GM06990 (cell line): Measurements from ENCODE around the gene EMILIN3.

ENCODE experiments used
- DNase-seq: peaks from one replicate; pipeline ENCODE4 v3.0.0-alpha.2; 2011; ENCODE audit not compliant: insufficient read length; ENCODE audit errors: extremely low read depth
- H3K27me3 ChIP-seq: replicated peaks from 2 replicates; pipeline ENCODE4 v1.6.0; 2011; ENCODE audit warnings: low read length; ENCODE audit not compliant: control insufficient read depth, insufficient read depth
- H3K36me3 ChIP-seq: 2 replicates; pipeline ENCODE4 v1.5.1; 2011; ENCODE audit warnings: low read length; ENCODE audit not compliant: control insufficient read depth, insufficient read depth
- H3K4me3 ChIP-seq: replicated peaks from 2 replicates; pipeline ENCODE4 v1.5.1; 2011; ENCODE audit warnings: low read depth, mild to moderate bottlenecking, control low read depth, low read length
- CTCF ChIP-seq: IDR thresholded peaks from 2 replicates; pipeline ENCODE4 v1.5.1; 2011; ENCODE audit warnings: low read length, control low read depth, mild to moderate bottlenecking, inconsistent platforms; ENCODE audit not compliant: insufficient read depth, poor library complexity, severe bottlenecking

The EMILIN3 gene

GRCh38 chr20:41373251-41373783, 6.7 kb upstream of the EMILIN3 start:
- H3K27me3 ChIP-seq, result no peaks in the 10 kb centered on the region; the same call in none of the 2 replicates
- no peak overlapping the region for H3K4me3 ChIP-seq
- DNase-seq, result no peak
- no peak for TF ChIP-seq CTCF
- H3K36me3 ChIP-seq, result no peaks in the 10 kb centered on the region

GRCh38 chr20:41371371-41371770, 4.8 kb upstream of the EMILIN3 start:
- TF ChIP-seq CTCF, result no peak
- Histone ChIP-seq H3K4me3 (no peak overlapping the region), H3K27me3 (no peaks in the 10 kb centered on the region; the same call in none of the 2 replicates), H3K36me3 (no peaks in the 10 kb centered on the region)
- DNase-seq, result no peak

- DNase-seq, result no peak
Observed at GRCh38 chr20:41370176-41370575, 3.6 kb upstream of the EMILIN3 start.

GRCh38 chr20:41369673-41370072, 3.1 kb upstream of the EMILIN3 start:
- Histone ChIP-seq H3K36me3 (no peaks in the 10 kb centered on the region), H3K4me3 (no peak overlapping the region), H3K27me3 (no peaks in the 10 kb centered on the region; the same call in none of the 2 replicates)
- no peak for DNase-seq
- no peak for TF ChIP-seq CTCF

More at GRCh38 chr20:41370176-41370575, 3.6 kb upstream of the EMILIN3 start:
- Histone ChIP-seq H3K36me3 (no peaks in the 10 kb centered on the region), H3K4me3 (no peak overlapping the region), H3K27me3 (no peaks in the 10 kb centered on the region; the same call in none of the 2 replicates)
- no peak for TF ChIP-seq CTCF

GRCh38 chr20:41367956-41368355, 1.3 kb upstream of the EMILIN3 start:
- no peak overlapping the region for H3K4me3 ChIP-seq
- no peak for TF ChIP-seq CTCF
- no peak for DNase-seq
- H3K36me3 ChIP-seq, result no peaks in the 10 kb centered on the region
- no peaks in the 10 kb centered on the region; the same call in none of the 2 replicates for H3K27me3 ChIP-seq

- DNase-seq, result no peak
- TF ChIP-seq CTCF, result no peak
- Histone ChIP-seq H3K4me3 (no peak overlapping the region), H3K36me3 (no peaks in the 10 kb centered on the region), H3K27me3 (no peaks in the 10 kb centered on the region; the same call in none of the 2 replicates)
Observed at GRCh38 chr20:41367393-41367695, 726 bp upstream of the EMILIN3 start.
